Nephron progenitor cell (in vitro differentiated cells): Measurements from ENCODE around the gene TRAF1.
A peak's percentile ranks its signal among the peaks of the same experiment; 100 is the strongest.

Experiments used
- DNase-seq: peaks from one replicate; pipeline ENCODE4 v3.0.0; 2021
- H3K27ac Mint-ChIP-seq: 2 replicates; pipeline ENCODE4 v1.8.0; 2021; ENCODE audit warnings: mild to moderate bottlenecking, moderate library complexity, mixed read lengths
- H3K27me3 Mint-ChIP-seq: 2 replicates; pipeline ENCODE4 v1.8.0; 2021; ENCODE audit warnings: mild to moderate bottlenecking, low read depth, mixed read lengths; ENCODE audit not compliant: poor library complexity
- H3K36me3 Mint-ChIP-seq: 2 replicates; pipeline ENCODE4 v1.8.0; 2021; ENCODE audit warnings: low read depth, mixed read lengths
- H3K4me1 Mint-ChIP-seq: 2 replicates; pipeline ENCODE4 v1.8.0; 2021; ENCODE audit warnings: mixed read lengths
- H3K4me3 Mint-ChIP-seq: 2 replicates; pipeline ENCODE4 v1.8.0; 2021; ENCODE audit warnings: mild to moderate bottlenecking, moderate library complexity, mixed read lengths
- H3K9me3 Mint-ChIP-seq: 2 replicates; pipeline ENCODE4 v1.8.0; 2021; ENCODE audit warnings: mild to moderate bottlenecking, moderate library complexity, mixed read lengths
- CTCF ChIP-seq: fragments of 200-600 bp; sonication (generic); IDR thresholded peaks from 2 replicates; pipeline ENCODE4 v1.5.0; 2021; ENCODE audit warnings: antibody characterized with exemption

TRAF1 gene

DNA sequence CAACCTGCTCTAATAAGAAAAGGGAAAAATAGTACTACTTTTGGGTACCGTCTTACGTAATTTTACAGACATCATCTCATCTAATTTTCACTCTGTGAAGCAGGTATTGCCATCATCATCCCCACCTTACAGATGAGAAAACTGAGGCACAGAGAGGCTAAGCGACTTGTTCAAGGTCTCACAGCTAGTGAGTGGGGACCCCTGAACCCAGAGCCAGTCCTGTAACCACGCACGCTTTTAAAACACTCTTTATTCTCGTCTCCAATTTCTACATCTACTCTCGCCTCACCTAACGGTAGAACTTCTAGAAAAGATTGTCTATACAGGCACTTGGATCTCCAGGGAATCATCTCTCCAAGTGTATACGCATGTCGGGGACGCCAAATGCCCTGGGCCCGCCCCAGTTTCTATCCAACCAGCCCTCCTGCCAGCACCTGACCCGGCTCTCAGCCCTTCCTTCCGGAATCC lies 1.5 kb upstream of the TRAF1 start:
- DNase-seq = no peak
- Mint-ChIP-seq H3K9me3 (peaks cover 3% of the 10 kb centered on the region), H3K4me1 (peaks cover 31% of the 10 kb centered on the region), H3K4me3 (peak overlapping the region; percentile 81), H3K27me3 (peaks cover 22% of the 10 kb centered on the region), H3K27ac (no peak overlapping the region), H3K36me3 (no peaks in the 10 kb centered on the region)
- TF ChIP-seq CTCF = no peak

GRCh38 chr9:120927269-120928014 lies 846 bp upstream of the TRAF1 start:
- H3K4me3 Mint-ChIP-seq = peak overlapping the region; percentile 14
- H3K4me1 Mint-ChIP-seq = peaks cover 32% of the 10 kb centered on the region
- peaks cover 3% of the 10 kb centered on the region for H3K9me3 Mint-ChIP-seq
- peaks cover 19% of the 10 kb centered on the region for H3K27me3 Mint-ChIP-seq
- TF ChIP-seq CTCF = no peak
- H3K36me3 Mint-ChIP-seq = no peaks in the 10 kb centered on the region
- no peak overlapping the region for H3K27ac Mint-ChIP-seq
- no peak for DNase-seq

DNA sequence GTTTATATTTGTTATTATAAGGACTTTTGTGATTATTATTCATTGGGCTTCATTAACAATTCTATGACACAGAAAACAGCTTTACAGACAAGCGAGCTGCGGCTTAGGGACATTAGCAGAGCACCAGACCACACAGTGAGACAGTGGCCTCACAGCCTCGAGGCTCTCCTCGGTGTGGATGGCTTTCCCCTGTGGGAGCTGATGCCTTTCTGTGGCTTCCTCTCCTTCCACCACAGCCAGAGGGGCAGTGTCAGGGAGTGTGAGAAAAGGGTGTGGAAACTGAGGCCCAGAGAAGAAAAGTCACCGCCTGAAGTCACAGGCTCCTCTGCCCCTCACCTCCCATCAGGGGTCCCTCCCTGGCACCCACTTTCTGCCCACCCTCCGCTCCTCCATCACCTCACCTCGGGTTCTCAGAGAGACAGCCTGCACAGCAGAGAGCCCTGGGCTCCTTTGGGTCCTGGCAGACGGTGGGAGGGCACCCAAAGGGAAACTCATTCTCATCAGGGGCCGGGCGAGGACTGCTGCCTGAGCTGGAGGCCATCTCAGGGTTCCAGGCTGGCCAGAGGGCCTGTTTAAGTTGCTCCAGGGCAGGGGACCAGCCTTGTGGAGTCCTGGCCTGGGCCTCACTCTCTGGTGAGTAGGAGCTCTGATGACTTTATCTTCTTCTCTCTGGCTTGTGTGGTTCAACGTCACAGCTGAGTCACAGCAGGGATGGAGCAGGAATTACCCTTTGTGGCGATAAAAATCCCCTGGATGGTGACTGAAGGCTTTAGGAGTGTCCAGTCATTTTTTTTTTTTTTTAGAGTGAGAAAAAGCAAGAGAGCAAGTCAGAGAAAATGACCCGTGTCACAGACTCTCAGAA lies 830 bp downstream of the TRAF1 start:
- Mint-ChIP-seq H3K9me3 (no peaks in the 10 kb centered on the region), H3K27me3 (peaks cover 12% of the 10 kb centered on the region), H3K4me3 (no peak overlapping the region), H3K27ac (peak overlapping the region; percentile 88), H3K36me3 (no peaks in the 10 kb centered on the region), H3K4me1 (peaks cover 35% of the 10 kb centered on the region)
- DNase-seq = no peak
- no peak for TF ChIP-seq CTCF

GRCh38 chr9:120924698-120925534 lies 1.7 kb downstream of the TRAF1 start:
- Mint-ChIP-seq H3K36me3 (no peaks in the 10 kb centered on the region), H3K4me1 (peaks cover 43% of the 10 kb centered on the region), H3K4me3 (no peak overlapping the region), H3K27ac (no peak overlapping the region), H3K9me3 (no peaks in the 10 kb centered on the region), H3K27me3 (peaks cover 12% of the 10 kb centered on the region)
- no peak for DNase-seq
- no peak for TF ChIP-seq CTCF

GRCh38 chr9:120923620-120924328 lies 2.8 kb downstream of the TRAF1 start:
- peaks cover 12% of the 10 kb centered on the region for H3K27me3 Mint-ChIP-seq
- DNase-seq = no peak
- no peaks in the 10 kb centered on the region for H3K36me3 Mint-ChIP-seq
- H3K4me3 Mint-ChIP-seq = no peak overlapping the region
- no peak overlapping the region for H3K27ac Mint-ChIP-seq
- no peak for TF ChIP-seq CTCF
- H3K9me3 Mint-ChIP-seq = no peaks in the 10 kb centered on the region
- peaks cover 49% of the 10 kb centered on the region for H3K4me1 Mint-ChIP-seq
